ENCODE data around the gene ARPC5L. TPM values are rescaled to one million over a fixed set of nuclear protein-coding genes. Genes with fewer than 3 reads are reported as not detected.

ARPC5L gene
- total and polyA plus RNA-seq, 2 of the 8 experiments (the other 6 are each of a cell fraction or from before 2014, with no cell fraction given), result 34.1 to 50.6 TPM

GRCh38 chr9:124843456-124844034 is 18.4 kb upstream of the ARPC5L start:
- H3K27ac ChIP-seq (ENCODE audit: low read depth, low read length), result no peak overlapping the region
- H3K4me3 ChIP-seq (ENCODE audit: extremely low read depth in 1 of 4, insufficient read depth in 2 of 4, low read depth in 3 of 4, low read length in 4 of 4), result no peak overlapping the region
- H3K79me2 ChIP-seq (ENCODE audit: control insufficient read depth in 1 of 2, insufficient read depth in 2 of 2, low read length in 2 of 2), result no peaks in the 10 kb centered on the region
- DNase-seq (ENCODE audit: low read depth in 1 of 2, low spot score in 2 of 2) (no peak), FAIRE-seq (no peak)
- no peak overlapping the region for H4K91ac ChIP-seq (replicated peaks; ENCODE audit: insufficient read length, low read length)
- no peak overlapping the region for H3K18ac ChIP-seq (ENCODE audit: extremely low read depth, low read length)
- H2AK5ac ChIP-seq (ENCODE audit: low read depth, low read length), result no peak overlapping the region
- no peaks in the 10 kb centered on the region for H3K23me2 ChIP-seq (ENCODE audit: low read depth, low read length)
- H2BK5ac ChIP-seq (ENCODE audit: low read depth, low read length), result no peak overlapping the region
- no peak overlapping the region for H3K4me2 ChIP-seq (ENCODE audit: insufficient read depth in 1 of 2, low read depth in 2 of 2, low read length in 2 of 2)
- H3K9me3 ChIP-seq (ENCODE audit: insufficient read depth in 2 of 2, low read depth in 1 of 2, low read length in 1 of 2), result no peaks in the 10 kb centered on the region
- no peak overlapping the region for H3K56ac ChIP-seq (replicated peaks; ENCODE audit: insufficient read length, low read depth, low read length)
- H3K4ac ChIP-seq (replicated peaks; ENCODE audit: insufficient read length, low read depth, low read length), result no peak overlapping the region
- 92% methylated on average over 11 of the region's 11 CpGs; no CpG with 5 or more reads in 1 of the 2 experiments for WGBS, 2 experiments (ENCODE audit: extremely low coverage in 1 of 2, insufficient coverage in 1 of 2, insufficient read length in 1 of 2, insufficient replicate concordance in 2 of 2, low coverage in 1 of 2, low lambda C conversion rate in 2 of 2, missing lambda C conversion rate in 1 of 2)
- CTCF ChIA-PET (ENCODE audit: partially characterized antibody), result interaction anchor here (0.6 to 65.2 kb wide), 5 partner anchors 6 to 460 kb away, joined by 3 to 1529 read pairs (median 1300); partner anchors contain the start of genes ARPC5L, NR6A1, OLFML2A and RPL35
- H4K8ac ChIP-seq (ENCODE audit: extremely low read depth, insufficient read depth, low read length), result no peak overlapping the region
- H3K14ac ChIP-seq (ENCODE audit: insufficient read length), result no peak overlapping the region
- POLR2A ChIA-PET (ENCODE audit: partially characterized antibody), result interaction anchor here (0.8 to 1.1 kb wide), 3 partner anchors 13 to 72 kb away, joined by 3 to 9 read pairs (median 3); partner anchors contain the start of genes ARPC5L, NR6A1 and RPL35
- no peak overlapping the region for H2BK15ac ChIP-seq (ENCODE audit: low read length)
- no peak overlapping the region for H2AFZ ChIP-seq (ENCODE audit: low read length)
- peaks cover 0 to 14% (median 3%) of the 10 kb centered on the region in 4 experiments; a peak in 4 of 7 replicates for H3K4me1 ChIP-seq (replicated peaks in 1 of 4; ENCODE audit: control insufficient read depth in 3 of 4, insufficient read depth in 4 of 4, low read length in 3 of 4)
- no peak overlapping the region for H2BK20ac ChIP-seq (ENCODE audit: low read length)
- no peak overlapping the region for H3K9ac ChIP-seq (replicated peaks in 1 of 4; ENCODE audit: extremely low read depth in 1 of 4, low read depth in 3 of 4, low read length in 3 of 4)
- no peaks in the 10 kb centered on the region for H3K36me3 ChIP-seq (ENCODE audit: control insufficient read depth in 2 of 4, insufficient read depth in 4 of 4, low read length in 3 of 4)
- no peak overlapping the region for H2BK120ac ChIP-seq (replicated peaks; ENCODE audit: low read depth, low read length)
- no peaks in the 10 kb centered on the region for H4K20me1 ChIP-seq (replicated peaks in 1 of 2; ENCODE audit: control insufficient read depth in 1 of 2, insufficient read depth in 2 of 2, low read length in 2 of 2)
- H4K5ac ChIP-seq (ENCODE audit: insufficient read length, low read depth, low read length), result no peak overlapping the region
- no peak overlapping the region for H2BK12ac ChIP-seq (ENCODE audit: low read depth, low read length)
- no peaks in the 10 kb centered on the region for H3K79me1 ChIP-seq (ENCODE audit: low read depth, low read length)
- H3K23ac ChIP-seq (ENCODE audit: insufficient read length), result no peak overlapping the region
- H3K27me3 ChIP-seq (replicated peaks in 1 of 4; ENCODE audit: control insufficient read depth in 3 of 4, extremely low read depth in 1 of 4, insufficient read depth in 3 of 4, low read length in 3 of 4), result no peaks in the 10 kb centered on the region
- TF ChIP-seq KDM1A (IDR thresholded peaks at IDR 0.05; ENCODE audit: borderline replicate concordance, low read length), result no peak
- TF ChIP-seq GABPA (IDR thresholded peaks at IDR 0.05; ENCODE audit: borderline replicate concordance, insufficient read depth, low read length), result no peak
- no peak for TF ChIP-seq CTBP2 (IDR thresholded peaks at IDR 0.05; ENCODE audit: borderline replicate concordance, insufficient read depth, insufficient read length, low read length)
- TF ChIP-seq KDM4A (IDR thresholded peaks at IDR 0.05; ENCODE audit: low read depth, low read length, severe bottlenecking), result no peak
- no peak for TF ChIP-seq CTCF (IDR thresholded peaks at IDR 0.05; ENCODE audit: control extremely low read depth in 1 of 3, insufficient read depth in 1 of 3, low read depth in 1 of 3, low read length in 3 of 3)
- TF ChIP-seq EZH2 (IDR thresholded peaks at IDR 0.05; ENCODE audit: low read depth, low read length, severe bottlenecking), result no peak
- no peak for TF ChIP-seq SUZ12 (IDR thresholded peaks at IDR 0.05; ENCODE audit: low read length)
- no peak for TF ChIP-seq JUND (IDR thresholded peaks at IDR 0.05; ENCODE audit: low read length)
- TF ChIP-seq EP300 (IDR thresholded peaks at IDR 0.05; ENCODE audit: borderline replicate concordance in 1 of 2, low read depth in 2 of 2, low read length in 2 of 2), result no peak
- TF ChIP-seq ASH2L (IDR thresholded peaks at IDR 0.05; ENCODE audit: low read length), result no peak

Data from H1 (cell line).